Measurements from ENCODE around the gene SYP.
A peak's percentile ranks its signal among the peaks of the same experiment; 100 is the strongest.

SYP gene

DNA sequence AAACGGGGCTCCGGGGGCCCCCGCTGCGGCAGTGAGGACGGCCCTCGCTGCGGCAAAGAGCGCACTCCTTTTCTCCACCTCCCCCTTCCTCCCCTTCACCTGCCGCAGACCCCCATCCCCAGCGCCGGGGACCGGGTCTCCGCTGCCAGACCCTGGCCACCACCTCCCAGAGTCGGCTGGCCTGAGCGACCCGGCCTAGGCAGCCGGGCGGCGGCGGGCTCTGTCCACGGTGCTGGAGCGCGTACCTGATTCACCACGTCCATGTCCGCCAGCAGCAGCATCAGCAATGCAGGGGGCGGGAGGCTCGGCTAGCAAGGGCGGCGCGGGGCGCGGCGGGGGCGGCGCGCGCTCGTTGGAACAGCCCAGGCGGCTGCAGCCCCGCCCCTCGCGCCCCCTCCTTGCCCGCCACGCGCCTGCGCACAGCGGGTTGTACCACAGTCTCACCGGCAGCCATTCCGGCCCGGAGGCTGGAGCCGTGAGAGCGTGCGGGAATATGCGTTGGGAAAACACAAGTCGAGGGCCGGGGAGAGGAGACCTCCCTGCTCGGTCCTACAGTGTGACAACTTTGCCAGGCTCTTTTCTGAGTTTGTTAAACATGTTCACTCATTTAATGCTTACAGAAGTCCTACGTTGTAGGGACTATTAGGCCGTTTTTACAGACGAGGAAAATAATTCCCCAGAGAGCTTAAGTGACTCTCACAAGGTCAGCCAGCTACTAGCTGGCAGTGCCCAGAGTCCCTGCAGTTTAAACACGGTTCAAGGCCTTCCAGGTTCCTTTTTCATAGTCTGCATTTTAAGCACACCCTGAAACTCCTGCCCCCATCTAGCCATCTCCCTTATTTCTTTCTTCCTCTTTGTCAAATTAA, at the start of gene SYP:
SYP (minus strand) TSS at position 288 of the 866 bp plus-strand sequence; CDS start at position 281, 7 bp downstream.
- DNase-seq (ENCODE audit: low read depth in 2 of 2) = peak; percentile 75 to 77

DNA sequence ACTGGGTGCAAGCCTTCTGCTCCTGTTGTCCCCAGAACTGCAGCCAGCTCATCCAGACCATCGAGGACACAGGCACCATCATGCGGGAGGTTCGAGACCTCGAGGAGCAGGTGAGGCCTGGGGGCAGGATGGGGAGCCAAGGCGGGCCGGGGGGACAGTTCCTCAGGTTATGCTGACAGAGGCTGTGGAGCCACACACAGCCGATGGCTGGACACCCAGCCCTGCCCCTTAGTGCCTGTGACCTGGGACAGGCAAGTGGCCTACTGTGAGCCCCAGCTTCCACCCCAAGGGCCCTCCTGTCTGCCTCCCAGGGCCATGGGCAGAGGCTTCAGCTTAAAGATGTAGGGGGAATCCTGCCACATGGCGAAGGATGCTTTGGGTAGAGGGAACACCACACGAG, 49.6 kb upstream of the SYP start:
- no peak for DNase-seq (ENCODE audit: low read depth in 2 of 2)

DNA sequence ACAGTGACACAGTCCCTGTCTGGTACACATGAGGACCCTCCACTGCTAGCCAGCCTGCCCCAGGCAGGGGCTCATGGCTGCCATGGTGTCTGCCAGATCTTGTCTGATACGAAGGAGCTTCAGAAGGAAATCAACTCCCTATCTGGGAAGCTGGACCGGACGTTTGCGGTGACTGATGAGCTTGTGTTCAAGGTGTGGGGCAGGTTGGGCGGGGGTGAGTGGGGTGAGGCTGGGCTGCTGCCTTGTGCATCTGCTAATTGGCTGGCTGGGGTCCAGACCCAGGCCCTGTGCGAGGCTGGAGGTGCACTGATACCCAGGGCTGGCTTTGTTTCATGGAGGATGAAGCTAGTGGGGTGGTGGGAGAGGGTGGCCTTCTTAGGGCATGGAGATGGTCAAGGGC, 49.1 kb upstream of the SYP start:
- no peak for DNase-seq (ENCODE audit: low read depth in 2 of 2)

DNA sequence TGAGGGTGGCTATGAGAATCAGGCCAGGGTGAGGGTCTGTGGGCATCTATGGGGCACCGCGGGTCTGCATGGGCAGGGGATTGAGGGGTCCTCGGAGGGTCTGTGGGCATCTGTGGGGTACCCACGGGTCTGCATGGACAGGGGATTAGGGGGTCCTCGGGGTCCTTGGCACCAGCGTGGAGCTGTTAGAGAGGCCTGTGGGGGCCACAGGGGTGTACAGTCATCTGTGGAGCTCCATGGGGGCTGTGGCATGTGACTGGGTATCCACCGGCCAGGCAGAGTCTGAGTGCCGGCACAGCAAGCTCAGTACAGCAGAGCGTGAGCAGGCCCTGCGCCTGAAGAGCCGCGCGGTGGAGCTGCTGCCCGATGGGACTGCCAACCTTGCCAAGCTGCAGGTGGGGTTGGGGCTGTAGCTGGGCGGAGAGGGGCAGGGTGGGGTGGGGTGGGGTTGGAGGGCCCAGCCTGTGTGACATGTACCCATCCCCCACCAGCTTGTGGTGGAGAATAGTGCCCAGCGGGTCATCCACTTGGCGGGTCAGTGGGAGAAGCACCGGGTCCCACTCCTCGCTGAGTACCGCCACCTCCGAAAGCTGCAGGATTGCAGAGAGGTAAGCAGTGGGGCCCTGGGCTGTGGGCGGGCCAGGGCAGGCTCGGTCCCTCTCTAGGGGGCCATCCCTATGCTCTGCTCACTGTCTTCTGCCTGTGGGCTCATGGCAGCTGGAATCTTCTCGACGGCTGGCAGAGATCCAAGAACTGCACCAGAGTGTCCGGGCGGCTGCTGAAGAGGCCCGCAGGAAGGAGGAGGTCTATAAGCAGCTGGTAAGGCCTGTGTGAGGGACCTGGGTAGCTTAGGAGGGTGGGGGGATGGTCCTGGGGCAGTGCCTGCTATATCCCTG, 48.2 kb upstream of the SYP start:
- DNase-seq (ENCODE audit: low read depth in 2 of 2) = no peak

DNA sequence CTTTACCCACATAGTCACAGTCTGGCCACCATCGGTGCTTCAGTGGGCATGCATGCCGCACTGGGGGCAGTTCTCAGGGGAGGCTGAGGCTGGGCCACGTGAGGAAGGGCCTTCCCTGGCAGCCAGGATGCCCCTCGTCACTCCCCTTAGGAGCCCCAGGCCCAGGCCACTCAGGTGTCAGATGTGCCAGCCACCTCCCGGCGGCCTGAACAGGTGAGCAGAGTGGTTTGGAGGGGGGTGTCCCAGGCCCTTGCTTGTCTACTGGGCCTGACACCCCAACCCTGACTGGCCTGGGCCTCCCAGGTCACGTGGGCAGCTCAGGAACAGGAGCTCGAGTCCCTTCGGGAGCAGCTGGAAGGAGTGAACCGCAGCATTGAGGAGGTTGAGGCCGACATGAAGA, 47.4 kb upstream of the SYP start:
- DNase-seq (ENCODE audit: low read depth in 2 of 2) = no peak

DNA sequence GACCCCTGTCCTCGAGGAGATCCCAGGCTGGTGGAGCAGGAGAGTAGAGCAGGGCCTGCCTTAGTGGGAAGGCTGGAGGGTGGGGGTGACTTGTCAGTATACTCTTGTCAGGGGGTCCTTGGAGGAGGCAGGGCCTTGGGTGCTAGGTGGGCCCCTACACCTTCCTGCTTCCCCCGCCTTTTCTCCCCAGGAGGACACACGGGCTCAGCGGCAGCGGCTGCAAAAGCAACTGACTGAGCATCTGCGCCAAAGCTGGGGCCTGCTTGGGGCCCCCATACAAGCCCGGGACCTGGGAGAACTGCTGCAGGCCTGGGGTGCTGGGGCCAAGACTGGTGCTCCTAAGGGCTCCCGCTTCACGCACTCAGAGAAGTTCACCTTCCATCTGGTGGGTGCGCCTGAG, 46.5 kb upstream of the SYP start:
- DNase-seq (ENCODE audit: low read depth in 2 of 2) = no peak

DNA sequence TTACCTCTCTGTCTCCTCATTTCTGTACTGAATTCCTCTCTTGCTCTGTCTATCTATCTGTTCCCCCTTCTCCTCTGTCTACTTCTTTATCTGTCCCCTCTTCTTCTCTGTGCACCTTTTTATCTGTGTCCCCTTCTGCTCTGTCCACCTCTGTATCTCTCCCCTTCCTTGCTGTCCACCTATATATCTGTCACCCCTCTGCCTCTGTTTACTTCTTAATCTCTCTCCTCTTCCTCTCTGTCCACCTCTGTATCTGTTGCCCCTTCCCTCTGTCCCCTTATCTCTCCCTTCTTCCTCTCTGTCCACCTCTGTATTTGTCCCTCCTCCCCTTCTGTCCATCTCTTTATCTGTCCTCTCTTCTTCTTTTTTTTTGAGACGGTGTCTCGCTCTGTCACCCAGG, 44.2 kb upstream of the SYP start:
- DNase-seq (ENCODE audit: low read depth in 2 of 2) = no peak

DNA sequence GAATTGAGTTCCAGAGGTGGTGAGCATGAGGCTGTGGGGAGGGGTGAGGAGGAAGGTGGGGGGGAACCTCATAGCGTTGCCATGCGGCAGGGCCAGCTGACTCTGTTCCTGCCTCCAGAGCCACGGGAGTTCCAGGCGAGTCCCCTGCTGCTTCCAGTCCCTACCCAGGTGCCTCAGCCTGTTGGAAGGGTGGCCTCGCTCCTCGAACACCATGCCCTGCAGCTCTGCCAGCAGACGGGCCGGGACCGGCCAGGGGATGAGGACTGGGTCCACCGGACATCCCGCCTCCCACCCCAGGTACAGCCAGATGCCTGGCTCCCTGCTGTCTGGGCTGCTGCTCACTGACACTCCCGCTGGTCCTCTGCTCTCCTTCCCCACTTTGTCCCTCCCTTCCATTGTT, 43.2 kb upstream of the SYP start:
- no peak for DNase-seq (ENCODE audit: low read depth in 2 of 2)

DNA sequence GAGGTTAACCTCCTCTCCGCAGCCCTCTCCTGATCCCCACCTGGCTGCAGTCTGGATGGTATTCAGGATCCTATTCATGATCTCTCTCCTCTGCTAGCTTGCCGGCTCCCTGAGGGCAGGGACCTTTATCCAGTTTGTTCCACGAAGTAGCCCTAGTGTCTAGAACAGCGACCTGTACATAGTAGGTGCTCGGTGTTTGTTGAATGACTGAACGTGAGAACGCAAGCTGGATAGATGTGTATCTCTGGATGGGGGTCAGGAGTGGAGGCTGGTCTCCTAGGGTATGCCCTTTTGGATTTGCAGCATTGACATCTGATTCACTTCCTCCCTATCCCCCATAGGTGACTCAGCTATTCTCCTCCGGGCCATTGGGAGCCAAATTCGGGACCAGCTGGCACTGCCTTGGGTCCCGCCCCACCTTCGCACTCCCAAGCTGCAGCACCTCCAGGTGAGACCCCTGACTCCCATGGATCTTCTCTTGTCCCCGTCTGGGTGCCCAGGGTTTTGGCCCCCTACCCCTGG, 42.6 kb upstream of the SYP start:
- no peak for DNase-seq (ENCODE audit: low read depth in 2 of 2)

DNA sequence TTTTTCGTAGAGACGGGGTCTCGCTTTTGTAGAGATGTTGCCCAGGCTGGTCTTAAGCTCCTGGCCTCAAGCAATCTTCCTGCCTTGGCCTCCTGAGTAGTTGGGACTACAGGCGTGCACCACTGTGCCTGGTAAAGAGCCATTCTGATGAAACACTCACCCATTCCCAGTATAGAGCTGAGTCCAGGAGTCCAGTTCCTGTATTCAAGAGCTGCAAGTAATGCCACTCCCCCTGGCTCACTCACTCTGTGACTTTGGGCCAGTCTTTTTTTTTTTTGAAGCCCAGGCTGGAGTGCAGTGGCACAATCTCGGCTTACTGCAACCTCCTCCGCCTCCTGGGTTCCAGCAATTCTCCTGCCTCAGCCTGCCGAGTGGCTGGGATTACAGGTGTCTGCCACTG, 38.7 kb upstream of the SYP start:
- DNase-seq (ENCODE audit: low read depth in 2 of 2) = no peak

DNA sequence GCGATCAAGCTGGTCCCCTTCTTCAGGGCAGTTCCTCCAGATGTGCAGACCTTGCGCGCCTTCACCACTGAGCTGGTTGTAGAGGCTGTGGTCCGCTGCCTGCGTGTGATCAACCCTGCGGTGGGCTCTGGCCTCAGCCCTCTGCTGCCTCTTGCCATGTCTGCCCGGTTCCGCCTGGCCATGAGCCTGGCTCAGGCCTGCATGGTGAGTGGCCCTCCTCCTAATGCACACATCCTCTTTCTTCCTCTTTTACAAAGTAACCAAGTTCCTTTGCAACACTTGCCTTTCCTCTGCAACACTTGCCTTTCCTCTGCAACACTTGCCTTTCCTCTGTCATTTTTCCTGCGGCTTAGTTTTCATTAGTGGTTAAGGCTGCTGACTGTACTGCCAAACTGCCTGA, 37.1 kb upstream of the SYP start:
- DNase-seq (ENCODE audit: low read depth in 2 of 2) = no peak

DNA sequence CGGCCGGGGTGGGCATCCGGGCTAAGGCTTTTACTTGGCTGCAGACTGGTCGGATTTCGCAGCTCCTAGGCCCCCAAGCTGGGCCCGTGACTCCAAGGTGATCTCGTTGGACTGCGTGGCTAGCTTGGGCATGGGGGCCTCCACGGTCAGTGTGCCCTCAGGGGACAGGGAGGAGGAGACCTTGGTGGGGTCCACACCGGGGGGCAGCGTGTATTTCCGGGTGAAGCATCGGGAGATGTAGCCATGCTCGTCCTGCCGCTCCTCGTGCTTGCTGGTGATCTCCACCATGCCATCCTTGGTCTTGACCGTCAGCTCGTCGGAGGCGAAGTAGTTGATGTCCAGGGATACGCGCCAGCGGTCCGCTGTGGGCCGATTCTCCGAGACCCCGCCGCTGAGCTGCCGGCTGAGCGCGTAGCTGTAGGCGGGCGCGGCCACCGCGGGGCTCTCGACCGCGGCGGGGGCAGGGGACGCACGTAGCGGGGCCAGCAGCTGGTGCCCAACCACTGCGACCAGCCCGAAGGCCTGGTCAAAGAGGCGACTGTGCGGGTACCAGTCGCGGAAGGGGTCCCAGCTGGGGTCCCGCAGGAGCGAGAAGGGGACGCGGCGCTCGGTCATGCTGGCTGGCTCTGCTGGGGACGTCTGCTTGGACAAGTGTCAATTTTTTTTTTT, 34.0 kb upstream of the SYP start:
- DNase-seq (ENCODE audit: low read depth in 2 of 2) = no peak

DNA sequence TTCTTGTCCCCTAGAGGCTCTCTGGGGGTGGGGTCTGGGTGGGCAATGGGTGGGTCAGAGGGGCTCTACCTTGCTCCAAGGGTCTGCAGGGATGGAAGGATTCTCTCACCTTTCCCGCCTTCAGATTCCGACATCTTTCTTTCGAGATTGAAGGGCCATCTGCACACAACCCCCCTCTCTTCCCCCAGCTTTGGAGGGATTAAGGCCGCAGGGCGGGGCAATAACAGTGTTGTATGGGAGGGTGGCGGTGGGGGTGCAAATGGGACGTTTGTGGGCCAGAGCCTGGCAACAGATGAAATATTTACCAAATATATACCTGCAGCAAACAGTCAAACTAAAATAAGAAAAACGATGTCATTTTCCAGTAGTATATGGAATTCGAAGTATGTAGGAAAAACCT, 33.2 kb upstream of the SYP start, which contains the start of gene CACNA1F:
CACNA1F (minus strand) TSS at position 165 of the 400 bp plus-strand sequence; CDS start at position 134, 31 bp downstream.
- no peak for DNase-seq (ENCODE audit: low read depth in 2 of 2)

DNA sequence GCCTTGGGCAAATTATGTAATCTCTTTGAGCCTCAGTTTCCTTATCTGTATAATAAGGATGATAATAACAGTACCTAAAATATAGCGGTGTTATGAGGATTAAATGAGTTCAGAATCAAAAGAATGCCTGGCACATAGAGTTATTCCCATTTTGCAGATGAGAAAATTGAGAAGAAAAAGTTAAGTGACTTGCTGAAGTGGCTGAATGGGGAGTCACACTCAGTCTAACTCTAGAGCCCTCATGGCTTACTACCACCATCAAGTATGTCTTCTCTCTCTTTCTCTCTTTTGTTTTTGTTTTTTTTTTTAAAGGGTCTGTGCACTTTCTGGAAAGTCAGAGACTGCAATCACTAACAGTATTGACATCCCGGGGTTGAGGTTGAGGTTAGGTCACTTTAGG, 32.5 kb upstream of the SYP start:
- DNase-seq (ENCODE audit: low read depth in 2 of 2) = no peak

DNA sequence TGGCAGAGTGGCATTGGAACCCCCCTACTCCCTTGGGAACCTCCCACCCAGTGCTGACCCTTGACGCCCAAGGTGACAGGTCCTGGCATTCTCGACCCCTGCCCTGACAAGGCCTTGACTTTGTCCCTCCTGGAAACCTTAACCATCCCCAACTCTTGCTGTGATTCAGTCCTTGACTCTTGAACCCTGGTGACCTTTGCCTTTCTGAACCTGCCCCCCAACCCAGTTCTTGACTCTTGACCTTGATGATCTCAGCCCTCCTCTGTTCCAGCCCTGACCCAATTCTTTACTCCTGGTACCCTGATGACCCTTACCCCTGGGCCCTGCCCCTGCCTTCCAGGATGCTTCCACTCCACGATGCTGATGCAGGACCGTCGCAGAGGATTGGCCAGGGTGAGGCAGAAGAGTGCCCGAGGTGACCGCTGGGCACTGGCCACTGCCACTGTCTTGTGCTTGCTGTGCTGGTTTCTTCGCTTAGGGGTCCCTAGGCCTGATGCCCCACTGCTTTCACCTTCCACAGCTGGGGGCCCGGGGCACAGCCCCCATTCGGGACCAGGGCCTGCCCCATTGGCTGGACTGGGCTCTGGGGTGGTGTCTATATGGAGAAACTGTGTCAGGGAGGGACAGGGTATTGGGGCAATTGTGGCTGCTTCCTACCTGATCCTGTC, 31.5 kb upstream of the SYP start:
- no peak for DNase-seq (ENCODE audit: low read depth in 2 of 2)

DNA sequence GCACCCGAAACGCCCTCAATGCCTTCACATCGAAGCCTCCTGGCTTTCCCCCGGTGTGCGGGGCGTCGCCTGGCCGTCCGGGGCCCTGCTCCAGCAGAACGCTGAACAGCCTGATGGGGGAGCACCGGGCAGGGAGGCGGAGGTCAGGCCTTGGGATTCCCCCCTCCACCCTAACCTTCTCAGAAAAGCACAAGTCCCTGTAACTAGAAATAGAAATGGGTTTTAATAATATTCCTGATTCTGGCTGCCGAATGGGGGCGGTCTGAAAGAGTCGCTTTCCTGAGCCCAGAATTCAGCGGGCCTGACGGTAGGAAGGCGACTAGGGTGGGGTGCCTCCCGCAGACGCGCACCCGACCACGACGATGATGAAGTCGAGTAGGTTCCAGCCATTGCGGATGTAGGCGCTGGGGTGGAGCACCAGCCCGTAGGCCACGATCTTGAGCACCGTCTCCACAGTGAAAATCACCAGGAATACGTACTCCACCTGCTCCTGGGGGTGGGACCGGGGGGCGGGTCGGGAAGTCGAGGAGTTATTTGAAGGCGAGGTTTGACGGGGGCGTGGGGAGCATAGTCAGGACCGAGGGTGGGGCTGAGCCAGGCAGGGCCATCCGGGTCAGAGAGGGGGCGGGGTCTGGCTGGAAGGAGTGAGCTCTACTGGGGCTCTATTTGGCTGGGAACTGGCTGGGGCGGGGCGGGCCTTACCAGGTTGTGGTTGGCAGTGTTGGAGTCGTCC, 30.7 kb upstream of the SYP start:
- peak; percentile 49 to 61 for DNase-seq (ENCODE audit: low read depth in 2 of 2)

DNA sequence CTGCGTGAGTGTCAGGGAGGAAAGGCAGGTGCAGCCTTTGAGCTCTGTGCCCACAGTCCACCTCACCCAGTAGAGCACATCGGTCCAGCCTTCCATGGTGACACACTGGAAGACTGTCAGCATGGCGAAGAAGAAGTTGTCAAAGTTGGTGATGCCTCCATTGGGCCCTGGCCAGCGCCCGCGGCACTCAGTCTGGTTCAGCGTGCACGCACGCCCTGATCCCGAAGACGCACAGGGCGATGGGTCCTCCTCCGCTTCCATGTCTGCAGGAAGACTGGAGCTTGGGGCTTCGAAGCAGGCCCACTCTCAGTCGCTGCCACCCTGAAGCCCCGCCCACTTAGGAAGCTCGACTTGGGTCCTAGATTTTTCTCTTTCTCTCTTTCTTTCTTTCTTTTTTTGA, 28.2 kb upstream of the SYP start:
- no peak for DNase-seq (ENCODE audit: low read depth in 2 of 2)

DNA sequence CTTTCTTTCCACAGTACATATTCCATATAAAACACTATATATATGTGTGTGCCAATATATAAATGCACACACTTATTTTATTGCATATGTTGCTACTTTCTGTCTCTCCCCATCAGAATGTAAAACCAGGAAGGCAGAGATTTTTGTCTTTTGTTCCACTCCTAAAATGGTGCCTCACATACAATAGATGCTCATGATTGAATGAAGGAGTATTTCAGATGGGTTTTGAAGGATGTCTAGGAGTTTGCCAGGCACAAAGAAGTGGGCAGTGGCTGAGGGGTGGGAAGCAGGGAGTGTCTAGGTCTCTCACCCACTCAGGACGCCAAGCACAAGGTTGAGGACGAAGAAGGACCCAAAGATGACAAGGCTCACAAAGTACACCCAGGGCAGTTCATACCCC, 27.7 kb upstream of the SYP start:
- no peak for DNase-seq (ENCODE audit: low read depth in 2 of 2)

DNA sequence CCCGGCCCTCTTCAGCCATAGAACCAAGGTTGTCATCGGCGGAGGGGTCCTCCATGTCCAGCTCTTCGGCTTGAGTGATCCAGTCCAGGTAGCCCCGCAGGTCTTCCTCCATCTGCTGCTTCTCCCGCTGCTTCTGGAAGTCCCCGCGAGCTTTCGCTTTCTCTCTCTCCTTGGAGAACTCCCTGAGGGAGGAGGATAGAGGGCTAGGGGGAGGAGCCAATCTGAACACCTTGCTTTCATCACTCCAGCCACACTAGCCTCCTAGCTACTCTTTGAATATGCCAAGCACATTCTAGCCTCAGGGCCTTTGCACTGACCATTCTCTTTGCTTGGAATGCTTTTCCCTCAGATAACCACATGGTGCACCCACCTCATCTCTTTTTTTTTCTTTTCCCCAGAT, 27.0 kb upstream of the SYP start:
- DNase-seq (ENCODE audit: low read depth in 2 of 2) = no peak

DNA sequence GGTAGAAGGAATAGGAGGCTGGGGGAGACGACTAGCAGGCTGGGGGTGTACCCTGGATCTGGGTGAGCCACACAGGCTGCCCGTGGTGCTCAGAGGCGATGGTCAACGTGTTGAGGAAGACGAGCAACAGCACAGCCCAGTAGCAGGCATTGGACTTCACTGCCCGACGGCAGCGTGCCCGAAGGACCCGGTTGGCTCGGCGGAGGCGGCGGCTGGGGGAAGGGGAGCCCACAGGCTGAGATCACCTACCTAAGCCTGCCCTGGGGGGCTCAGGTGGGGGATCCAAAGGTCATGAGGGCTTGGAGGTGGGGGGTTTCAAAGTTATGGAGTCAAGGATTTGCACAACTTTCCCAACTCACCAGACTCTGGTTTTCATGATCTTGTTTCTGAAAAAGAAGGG, 25.9 kb upstream of the SYP start:
- no peak for DNase-seq (ENCODE audit: low read depth in 2 of 2)

DNA sequence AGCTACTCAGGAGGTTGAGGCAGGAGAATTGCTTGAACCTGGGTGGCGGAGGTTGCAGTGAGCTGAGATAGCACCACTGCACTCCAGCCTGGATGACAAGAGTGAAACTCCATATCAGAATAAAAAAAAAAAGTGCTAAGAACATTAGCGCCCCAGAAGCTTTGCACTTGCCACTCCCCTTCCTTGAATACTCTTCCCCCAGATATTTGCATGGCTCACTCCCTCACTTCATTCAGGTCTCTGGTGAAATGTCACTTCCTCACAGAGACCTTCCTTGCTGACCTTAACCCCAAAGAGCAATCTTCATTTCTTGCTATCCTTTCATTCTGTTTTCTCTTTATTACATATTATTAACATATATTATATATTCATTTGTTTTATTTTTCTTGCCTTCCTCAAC, 21.9 kb upstream of the SYP start:
- DNase-seq (ENCODE audit: low read depth in 2 of 2) = no peak
